ENCODE measurements around the gene DOC2A.
"Not testable (repeated sequence)": the region's sequence is repeated elsewhere in the genome, so short reads cannot be mapped to it uniquely, and the experiment has no call there.

The DOC2A gene

DNA sequence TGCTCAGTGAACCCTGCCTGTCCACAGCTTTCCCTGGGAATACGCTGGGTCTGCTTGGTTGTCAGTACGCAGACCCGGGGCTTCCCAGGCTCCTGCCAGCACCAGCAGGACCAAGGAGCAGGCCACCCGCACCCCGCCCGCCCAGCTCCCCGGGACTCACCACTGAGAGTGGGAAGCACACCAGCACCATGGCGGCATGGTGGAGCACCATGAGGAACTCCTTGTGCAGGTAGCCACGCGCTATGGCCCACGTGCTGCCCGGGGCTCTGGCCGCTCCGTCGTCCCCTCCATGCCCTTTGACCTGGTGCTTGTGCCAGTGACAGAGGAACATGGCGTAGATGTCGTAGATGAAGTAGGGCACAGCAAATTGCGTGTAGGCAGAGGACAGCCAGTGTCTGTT lies 15.6 kb upstream of the DOC2A start:
- DNase-seq, result no peak

DNA sequence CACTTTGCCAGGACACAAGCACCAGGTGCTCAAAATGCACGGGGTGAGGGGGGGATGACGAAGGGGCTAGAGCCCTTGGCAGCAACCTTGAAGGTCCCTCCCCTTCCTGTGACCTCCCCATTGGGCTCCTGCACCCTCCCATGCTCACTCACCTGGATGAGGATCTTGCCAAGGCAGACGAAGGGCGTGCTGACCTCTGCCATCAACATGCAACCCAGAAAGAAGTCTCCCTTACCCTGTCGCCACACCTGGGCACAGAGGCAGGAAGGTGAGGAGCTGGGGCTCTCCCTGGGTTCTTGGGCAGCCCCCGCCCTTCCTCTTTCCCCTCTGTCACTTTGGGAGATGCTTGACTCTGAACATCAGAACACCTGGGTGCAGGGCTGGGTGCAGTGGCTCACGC lies 14.7 kb upstream of the DOC2A start:
- no peak for DNase-seq

DNA sequence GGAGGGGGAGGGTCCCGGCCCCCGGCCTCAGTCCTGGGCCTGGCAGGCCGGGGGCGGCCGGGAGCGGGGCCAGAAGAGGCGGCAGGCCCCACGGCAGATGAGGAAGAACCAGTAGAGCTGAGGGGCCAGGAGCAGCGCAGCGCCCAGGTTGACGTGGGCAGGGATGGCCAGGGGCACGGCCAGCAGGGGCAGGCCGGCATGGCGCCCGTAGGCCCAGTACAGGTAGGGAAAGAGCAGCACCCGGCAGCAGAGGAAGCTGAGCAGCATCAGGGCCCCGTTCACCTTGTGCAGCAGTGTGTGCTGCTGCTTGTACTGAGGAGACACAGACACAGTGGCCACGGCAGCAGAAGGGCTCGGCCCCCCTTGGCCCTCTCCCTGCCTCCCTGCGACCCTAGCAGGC lies 14.3 kb upstream of the DOC2A start:
- DNase-seq, result no peak

DNA sequence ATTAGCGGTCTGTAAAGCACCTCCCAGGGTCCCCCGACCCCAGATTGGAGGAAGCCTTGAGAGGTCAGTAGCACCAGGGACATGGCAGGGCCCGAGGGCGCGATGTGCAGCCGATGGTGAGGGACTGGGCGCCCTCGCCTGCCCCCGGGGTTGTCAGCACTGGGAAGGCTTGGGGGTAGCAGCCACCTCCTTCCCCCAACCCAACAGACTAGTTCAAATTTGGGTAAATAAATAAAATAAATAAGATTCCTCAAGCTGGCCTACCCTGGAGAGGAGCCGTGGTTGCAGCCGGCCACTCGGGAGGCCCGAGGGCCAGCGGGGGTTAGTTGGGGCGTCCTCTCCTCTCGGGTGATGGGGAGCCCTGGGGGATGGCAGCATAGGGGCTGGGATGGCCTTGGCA lies 13.6 kb upstream of the DOC2A start:
- no peak for DNase-seq

- DNase-seq, result no peak
Observed at GRCh38 chr16:30023586-30023985, 12.8 kb upstream of the DOC2A start.

- DNase-seq, result no peak
Observed at GRCh38 chr16:30022887-30023286, 12.1 kb upstream of the DOC2A start, which contains the start of gene C16orf92. Gene C16orf92 (plus strand): TSS chr16:30023198. CDS start chr16:30023341, 143 bp downstream.

GRCh38 chr16:30018731-30019158 lies 7.9 kb upstream of the DOC2A start:
- DNase-seq, result no peak

- DNase-seq, result not testable (repeated sequence)
Observed at GRCh38 chr16:30017937-30018336, 7.1 kb upstream of the DOC2A start.

- no peak for DNase-seq
Observed at GRCh38 chr16:30017277-30017656, 6.4 kb upstream of the DOC2A start.

DNA sequence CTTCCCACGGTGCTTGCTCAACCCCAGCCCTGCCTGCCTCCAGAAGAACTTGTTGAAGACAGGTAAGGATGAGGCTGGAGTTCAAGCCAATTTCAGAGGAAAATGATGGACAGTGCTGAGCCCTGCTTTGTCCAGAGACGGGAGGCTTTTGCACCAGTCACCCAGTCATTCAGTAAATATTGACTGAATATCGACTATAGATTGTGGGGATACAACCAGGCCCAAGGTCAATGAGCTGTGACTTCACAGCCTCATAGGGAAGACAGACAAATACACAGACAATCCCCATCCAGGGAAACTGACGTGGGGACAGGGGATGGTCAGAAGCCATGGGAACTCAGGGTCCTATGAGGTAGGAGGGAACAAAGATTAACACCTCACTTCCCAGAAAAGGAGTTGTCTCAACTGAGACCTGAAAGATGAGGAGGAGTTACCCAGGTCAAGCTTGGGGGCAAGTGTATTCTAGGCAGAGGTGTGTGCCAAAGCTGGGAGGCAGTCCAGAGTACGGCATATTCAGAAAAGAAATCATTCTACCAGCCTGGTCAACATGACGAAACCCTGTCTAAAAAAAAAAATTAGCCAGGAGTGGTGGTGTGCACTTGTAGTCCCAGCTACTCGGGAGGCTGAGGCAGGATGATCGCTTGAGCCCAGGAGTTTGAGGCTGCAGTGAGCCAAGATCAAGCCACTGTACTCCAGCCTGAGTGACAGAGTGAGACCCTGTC lies 5.9 kb upstream of the DOC2A start:
- no peak for DNase-seq

DNA sequence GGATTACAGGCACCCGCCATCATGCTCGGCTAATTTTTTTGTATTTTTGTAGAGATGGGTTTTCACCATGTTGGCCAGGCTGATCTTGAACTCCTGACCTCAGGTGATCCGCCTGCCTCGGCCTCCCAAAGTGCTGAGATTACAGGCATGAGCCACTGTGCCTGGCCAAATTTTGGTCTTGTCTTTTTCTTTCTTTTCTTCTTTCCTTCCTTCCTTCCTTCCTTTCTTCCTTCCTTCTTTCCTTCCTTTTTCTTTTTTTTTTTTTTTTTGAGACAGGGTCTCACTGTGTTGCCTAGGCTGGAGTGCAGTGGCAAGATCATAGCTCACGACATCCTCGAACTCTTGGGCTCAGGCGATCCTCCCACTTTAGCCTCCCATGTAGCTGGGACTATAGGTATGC lies 4.6 kb upstream of the DOC2A start:
- not testable (repeated sequence) for DNase-seq

DNA sequence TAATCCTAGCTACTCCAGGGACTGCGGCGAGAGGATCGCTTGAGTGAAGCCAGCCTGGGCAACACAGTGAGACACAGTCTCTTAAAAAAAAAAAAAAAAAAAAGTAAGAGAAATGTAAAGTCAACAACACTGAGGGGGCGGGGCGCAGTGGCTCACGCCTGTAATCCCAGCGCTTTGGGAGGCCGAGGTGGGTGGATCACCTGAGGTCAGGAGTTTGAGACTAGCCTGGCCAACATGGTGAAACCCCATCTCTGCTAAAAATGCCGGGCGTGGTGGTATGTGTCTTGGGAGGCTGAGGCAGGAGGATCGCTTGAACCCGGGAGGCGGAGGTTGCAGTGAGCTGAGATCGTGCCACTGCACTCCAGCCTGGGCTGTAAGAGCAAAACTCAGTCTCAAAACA lies 1.8 kb upstream of the DOC2A start:
- not testable (repeated sequence) for DNase-seq

GRCh38 chr16:30011714-30012504 lies 1.1 kb upstream of the DOC2A start:
- DNase-seq, result no peak

DNA sequence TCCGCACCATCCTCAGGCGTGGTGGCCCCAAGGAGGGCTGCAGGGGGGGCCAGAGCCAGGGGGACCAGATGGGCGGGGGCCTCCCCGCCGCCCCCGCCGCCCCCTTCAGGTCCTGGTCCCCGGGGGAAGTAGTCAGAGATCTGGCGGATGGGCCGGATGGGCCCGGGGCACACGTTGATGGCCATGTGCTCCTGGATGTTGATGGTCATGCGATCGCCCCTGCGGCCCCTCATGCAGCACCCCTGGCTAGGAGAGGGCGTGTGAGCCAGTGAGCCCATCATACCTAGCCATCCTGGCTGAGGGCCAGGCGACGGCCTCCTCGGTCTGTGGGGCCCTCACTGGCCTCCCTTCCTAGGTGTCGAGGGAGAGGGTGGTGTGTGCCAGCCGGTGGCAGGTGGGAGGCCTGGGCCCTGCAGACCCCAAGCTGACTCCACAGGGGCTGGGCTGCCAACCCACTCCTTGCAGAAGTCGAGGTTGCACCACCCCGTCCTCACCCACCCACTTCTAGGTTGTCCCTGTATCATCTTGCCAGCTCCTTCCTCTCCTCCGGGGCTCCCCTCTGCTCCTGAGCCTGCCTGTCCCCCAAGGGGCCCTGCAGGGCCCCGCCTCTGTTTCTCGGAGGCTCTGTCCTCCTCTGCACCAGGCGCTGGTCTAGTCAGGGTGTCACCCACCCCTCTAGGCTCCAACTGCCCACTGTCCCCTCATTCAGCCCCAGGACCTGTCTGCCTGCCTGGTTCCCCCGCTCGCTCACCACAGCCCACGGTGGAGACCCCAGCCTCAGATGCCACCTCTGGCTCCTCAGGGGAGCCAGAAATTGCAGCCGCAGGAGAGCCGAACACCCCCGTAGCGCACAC lies 610 bp downstream of the DOC2A start:
- DNase-seq, result no peak

DNA sequence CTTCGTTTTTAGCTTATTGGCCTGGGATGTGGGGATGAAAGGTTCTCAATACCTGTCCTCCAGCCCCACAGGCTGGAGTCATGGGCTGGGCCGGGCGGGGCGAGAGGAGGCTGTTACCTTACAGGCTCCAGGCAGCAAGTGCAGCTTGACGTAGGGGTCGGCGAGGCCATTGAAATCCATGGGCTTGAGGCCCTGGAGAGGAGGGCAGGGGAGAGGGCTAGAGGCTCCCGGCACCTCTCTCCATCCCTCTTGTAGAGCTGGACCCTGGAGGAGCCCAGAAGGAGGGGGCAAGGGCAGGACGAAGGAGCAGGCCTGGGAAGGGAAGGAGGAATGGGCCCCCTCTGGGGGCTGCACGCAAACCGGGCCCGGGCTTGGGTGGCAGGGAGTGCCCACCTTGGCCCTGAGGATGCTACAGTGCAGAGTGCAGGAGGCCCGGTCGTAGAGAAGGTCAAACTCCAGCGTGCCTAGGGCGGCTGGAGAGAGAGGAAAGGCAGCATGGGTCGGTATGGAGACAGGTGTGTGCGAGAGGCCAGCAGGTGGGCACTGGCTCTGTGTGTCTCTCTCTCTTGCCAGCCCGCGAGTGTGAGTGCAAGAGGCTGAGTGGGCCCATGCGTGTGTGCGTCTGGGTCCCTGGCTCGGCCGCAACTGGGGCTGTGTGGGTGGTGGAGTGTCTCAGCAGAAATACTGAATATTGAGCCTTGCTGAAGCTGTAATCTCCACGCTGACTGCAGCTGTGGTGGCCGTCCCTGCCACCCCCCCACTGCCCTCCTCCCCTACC lies 1.6 kb downstream of the DOC2A start:
- no peak for DNase-seq

GRCh38 chr16:30007378-30007895 lies 3.4 kb downstream of the DOC2A start:
- no peak for DNase-seq

GRCh38 chr16:30006659-30007377 lies 4.0 kb downstream of the DOC2A start:
- no peak for DNase-seq

DNA sequence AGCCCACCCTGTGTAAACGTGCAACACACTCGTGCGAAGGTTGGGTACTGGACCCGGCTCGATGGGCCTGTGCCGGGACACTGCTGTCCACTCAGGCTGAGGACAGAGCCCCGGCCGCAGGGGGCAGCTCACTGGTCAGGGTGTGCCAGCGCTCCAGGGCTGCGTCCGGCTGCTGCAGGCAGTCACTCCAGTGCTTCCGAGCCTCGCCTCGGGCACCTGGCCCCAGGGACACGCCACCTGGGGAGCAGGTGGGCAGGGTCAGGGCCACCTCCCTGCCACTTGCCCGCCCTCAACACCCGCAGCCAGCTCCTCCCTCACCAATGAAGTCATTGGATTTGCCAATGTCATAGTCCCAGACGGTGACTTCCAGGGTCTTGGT lies 4.7 kb downstream of the DOC2A start:
- DNase-seq, result no peak

DNA sequence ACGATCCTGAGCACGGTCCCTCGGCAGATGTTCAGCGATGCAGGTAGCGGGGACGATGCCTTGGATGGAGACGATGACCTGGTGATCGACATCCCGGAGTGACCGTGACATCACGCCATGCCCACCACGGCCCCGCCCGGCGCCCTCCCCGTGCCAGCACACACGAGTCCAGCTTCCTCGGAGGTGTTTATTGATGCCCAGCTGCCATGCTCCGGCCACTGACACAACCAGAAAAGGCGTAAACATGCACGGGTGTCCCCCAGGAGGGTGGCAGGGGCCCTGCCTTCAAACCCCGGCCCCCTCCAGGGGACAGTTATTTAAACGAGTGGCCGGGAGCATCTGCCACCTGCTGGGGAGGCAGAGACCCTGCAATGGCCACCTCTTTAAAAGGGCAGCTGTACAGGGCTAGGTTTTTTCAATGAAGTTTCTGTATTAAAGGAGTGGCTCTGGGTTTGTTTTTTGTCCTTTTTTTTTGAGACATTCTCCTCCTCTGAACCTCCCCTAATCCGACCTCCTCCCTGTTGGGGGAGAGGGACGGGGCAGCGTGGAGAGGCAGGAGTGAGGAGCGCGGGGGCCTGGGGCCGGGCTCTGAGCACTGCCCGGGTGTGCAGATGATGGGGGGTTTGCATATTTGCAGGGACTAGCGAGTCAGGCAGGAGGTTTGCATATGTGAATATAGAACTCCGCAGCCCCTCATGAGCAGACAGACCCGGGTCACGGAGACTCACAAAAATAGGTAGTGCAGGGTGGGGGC lies 5.3 kb downstream of the DOC2A start:
- peak; percentile 34 for DNase-seq

DNA sequence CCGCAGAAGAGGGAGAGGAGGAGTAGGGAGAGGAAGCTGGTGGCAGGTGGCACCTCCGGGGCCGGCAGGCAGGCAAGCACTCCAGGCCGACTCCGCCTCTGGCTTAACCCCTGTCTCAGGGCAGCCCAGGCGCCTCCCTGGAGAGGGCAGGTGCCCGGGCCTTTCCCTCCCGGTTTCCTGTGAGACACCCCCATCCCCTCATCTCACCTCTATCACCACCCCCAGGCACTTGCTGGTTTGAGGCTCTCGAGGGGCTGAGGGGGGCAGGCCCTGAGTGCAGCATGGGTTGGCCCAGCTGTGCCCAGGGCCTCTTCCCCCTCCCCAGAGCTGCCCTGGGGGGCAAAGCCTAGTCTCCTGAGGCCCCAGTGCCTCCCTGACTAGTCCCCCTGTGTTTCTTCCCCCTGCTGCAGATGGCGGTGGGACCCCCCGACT lies 6.0 kb downstream of the DOC2A start:
- no peak for DNase-seq

- DNase-seq, result no peak
Observed at GRCh38 chr16:30004424-30004776, 6.4 kb downstream of the DOC2A start.
